NCI-H82 treated with DMSO at 0.1 percent for 48 hours (cell line): Measurements from ENCODE around the gene GPR55.

Source experiments
- DNase-seq: peaks from one replicate; lab custom pipeline; 2025; ENCODE audit not compliant: unreplicated experiment; lab: John Stamatoyannopoulos, UW

GPR55 gene

DNA sequence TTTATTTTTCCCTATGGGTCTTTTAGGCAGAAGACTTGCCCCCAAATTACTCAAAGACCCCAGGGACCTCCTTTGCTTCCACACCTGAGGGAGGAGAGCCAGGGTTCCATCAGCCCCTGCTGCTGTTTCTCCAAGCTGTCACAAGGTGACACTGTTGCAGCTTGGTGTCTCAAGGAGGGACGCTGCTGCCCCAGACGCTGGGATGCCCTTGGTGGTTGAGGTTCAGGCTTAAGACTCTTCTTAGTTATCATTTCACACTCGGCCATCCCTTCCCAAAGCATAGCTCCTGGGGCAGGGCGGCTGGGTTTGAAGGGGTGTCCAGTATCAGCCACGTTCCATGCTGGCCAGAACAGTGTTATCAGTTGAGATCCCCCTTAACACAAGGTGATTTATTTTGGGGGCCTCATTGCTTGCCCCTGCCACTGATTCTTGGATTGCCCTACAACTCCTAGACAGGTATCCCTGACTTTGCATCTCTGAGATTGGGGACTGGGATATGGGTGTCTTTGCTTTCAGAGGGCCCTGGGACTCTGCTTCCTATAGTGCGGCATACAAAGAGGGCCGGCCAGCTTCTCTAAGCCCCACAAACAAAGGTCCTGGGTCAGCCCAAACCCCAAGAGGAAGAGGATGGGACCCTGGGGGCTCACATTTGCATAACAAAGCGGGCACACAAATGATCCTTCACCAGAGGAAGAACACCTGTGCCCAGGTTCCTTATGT, 22.7 kb downstream of the GPR55 start:
- DNase-seq, result no peak

DNA sequence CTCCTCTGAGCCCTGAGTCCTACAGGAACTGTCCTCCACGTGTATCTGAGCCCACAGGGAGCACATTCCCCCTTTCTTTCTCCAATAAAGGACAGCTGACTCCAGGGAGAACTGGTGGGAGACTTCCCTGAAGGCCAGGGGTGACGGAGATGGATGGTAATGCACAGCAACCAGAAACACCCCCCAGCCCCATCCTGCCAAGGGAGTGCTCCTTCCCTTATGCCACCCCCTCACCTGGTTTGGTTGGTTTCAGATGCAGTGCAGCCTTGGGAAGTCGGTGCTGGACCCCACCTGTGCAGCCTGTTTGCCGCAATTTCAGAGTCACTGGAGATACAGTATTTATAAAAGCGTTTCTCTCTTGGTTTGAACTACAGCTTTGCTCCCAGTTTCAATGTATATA, 24.0 kb downstream of the GPR55 start:
- no peak for DNase-seq

DNA sequence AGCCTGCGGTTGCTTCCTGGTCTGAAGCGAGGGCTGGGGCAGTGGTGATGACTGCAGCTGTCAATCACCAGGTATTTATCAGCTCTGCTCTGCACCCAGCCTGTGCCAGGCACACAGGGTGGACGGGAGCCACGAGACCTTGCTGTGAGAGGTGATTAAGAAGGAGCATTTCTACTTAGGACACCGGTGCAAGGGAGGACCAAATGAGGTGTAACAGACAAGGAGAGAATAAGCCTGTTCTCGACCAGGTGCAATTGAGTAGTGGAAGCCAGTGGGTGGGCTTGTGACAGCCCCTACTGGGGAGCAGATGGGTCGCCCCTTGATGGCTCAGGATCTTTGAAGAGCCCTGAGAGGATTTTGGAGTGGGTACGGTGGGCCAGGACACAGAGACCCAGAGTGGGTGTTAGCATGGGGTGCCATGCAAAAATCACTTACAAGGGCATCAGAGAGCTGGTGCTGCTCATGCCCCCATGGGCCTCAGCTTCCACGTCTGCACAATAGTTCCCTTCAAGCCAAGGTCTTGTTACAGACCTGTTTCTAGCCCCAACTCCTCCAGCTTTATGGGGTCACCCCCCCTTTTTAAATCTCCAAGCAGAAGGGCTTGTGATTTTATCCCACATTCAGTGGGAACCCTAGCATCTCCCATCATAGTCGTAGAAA, 24.6 kb downstream of the GPR55 start:
- DNase-seq, result no peak

DNA sequence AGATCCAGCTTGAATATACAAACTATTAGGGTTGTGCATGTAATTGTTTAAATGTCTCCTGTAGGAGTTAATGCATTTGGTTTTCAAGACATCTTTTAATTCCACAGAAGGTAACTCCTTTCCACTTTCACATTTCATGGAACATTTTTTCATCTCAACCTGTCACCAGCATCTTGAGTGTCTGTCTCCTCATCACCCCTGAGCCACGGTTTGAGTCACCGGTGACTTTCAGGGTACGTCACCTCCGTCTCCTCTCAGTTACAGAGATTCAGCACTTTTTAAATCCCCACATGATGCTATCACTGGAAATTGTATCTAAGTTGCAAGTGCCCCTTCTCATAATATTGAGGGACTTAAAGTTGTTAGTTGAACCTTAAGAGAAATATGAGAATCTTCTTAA, 25.3 kb downstream of the GPR55 start:
- no peak for DNase-seq

DNA sequence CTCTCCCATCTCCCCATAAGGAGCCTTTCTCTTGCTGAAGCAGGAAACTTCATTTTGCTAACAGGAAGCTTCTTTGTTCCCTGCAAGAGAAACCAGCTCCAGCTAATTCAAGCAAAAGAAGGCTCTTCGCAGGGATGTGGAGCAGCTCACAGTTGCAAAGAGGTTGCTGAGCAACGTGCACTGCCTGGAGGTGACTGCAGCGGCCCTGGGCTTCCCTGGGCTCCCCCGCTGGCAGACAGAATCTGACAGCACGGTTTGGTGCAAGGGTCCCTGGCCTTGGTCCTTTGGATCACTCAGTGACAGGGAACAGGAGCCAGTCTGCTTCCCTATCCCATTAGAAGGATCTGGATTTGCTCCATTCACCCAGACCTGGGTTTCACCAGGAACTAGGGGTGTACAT, 25.8 kb downstream of the GPR55 start:
- no peak for DNase-seq

DNA sequence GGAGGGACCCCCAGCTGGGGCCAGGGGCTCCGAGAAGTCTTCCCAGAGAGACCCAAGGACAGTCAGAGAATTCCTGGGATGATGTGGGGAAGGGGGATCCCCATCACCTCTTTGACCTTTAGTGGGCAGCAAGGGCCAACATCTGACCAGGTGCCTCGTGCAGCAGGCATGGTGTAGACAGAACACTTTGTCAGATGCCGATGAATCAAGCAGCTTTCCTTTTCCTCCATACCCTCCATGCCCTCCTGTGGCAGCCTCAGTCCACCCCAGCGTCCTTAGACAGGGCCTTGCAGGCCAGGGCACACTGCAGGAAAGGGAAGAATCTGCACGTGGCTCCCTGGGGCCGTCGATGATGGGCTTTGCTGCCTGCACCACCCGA, 26.3 kb downstream of the GPR55 start:
- DNase-seq, result no peak

DNA sequence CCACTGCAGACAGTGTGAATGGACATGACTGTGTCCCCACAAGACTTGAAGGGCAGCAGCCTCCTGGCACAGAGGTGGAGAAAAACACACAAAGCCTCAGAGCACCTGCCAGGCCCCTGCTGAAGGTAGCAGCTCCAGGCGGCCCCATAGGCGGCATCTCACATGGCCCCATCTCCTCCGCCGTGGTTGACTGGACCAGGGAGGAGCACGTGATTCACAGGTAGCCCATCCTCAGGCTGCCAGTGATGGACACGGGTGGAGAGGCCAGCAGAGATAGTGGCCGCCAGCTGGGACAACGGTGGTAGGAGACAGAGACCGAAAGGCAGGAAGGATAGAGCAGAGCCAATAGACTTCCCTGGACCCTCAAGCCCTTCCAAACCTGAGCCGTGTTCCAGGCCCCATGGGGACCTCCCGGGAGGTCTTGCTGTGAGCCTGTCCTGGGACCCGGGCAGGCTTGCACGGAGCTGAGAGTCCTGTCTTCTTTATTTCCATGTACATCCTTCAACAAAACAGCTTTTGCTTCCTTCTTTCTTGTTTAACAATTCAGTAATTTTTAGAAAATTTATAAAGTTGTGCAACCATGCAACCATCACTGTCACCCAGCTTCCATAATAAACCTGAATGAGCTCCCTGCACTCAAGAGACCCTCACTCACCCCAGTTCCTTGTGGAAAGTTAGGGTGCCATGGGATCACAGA, 26.9 kb downstream of the GPR55 start:
- DNase-seq, result no peak

DNA sequence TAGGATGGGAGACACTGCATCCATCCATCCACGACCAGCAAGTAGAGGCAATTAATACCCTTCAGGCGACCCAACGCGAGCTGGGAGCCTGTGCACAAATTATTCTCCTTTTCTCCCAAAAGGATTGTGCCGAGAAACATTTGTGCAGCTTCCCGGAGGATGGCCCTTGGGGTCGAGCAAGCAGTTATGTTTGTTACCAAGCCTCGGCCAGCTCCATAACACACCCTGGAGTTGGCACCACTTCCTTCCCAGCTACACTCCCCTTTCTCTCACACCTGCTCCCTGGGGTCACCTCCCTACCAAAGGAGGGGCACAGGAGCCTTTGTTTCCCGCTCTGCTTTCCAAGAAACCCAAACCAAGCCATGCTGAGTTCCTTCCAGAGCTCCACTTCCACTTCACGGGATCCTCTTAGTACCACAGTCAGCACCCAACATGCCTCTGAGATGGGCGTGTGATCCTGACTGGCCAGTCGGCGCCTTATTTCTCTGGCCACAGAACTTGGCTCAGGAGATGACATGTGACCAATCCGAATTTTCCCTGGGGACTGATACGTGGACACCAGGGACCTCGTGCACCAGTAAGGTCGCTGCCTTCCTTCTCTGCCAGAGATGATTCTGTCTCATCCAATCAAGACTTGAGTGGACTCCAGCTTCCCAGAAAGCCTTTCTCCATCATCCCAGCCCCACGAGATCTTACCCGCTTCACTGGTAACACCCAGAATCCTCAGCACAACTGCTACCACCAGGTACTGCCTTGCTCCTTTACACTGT, 28.5 kb downstream of the GPR55 start:
- no peak for DNase-seq

DNA sequence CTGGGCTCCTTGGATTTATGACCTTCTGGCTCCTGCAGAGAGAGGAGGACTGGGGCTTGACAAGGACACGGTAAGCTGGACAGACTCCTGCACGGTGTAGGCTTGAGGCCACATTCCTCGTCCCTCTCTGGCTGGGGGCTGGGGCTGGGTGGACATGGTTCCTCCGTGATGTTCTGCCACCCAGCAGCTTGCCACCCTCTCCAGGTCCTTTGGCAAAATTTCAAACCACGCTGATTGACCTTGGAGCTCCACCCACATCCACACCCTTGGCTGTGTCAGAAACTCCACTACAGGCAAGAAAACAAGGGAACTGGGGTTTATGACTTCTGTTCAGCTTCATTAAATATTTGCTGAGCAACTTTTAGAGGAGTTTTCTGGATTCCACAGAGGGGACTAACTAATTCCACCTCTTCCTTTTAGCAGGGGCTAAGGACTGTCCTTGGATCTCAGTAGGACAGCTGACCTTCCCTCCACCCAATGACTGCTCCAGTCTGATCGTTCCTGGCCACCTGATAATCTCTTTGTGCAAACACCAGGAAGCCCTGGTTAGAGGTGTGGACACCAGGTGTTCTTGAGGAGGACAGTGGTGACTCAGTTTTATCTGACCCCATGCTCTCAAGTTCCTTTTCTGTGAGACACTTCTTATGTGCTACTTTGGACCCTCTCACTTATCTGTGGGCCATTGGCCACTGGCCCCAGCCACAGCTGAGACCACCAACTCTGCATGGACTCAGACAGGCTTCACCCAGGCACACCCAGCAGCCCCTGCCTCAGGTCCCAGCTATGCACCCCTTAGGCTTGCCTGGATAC, 29.3 kb downstream of the GPR55 start:
- no peak for DNase-seq

DNA sequence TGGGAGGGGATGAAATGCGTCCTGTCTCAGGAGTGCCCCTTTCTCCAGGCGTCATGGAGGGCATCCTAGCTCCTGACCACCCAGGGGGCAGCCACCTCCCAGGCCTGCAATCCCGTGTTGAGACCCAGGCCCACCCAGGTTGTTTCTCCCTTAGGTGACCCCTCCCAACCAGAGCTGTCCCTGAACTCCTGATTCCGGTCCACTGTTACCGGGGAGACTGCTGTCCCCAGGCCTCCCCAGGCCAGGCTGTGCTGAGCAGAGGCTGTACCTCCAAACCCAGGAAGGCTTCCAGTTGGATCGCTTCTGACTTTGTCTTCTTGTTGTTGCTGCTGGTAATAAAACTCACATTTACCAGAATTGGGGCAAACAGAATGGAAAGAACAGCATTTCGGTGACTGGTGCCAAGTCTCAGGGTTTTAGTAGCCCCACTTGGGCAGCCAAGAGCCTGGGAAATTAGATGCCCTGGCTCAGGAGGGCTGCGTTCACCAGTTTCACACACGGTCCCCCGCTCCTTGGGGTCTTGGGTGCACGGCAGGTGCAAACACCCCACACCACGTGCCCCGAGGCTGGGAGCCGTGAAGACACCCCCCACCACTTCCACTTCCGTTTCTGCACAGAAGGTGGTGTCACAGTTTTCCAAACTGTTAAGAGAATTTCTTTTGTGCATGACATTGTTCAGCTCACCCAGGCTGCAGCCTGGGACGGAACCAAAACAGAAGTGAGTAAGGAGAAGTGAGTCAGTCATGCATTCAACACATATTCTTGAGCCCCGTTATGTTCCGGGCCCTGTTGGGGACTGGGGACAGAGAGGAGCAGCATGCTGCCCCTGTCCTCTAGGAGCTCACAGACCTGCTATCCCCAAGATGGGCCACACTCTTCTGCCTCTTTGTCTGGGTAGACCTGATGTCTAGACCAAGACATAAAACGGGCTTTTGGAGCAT, 30.9 kb downstream of the GPR55 start:
- DNase-seq, result no peak

DNA sequence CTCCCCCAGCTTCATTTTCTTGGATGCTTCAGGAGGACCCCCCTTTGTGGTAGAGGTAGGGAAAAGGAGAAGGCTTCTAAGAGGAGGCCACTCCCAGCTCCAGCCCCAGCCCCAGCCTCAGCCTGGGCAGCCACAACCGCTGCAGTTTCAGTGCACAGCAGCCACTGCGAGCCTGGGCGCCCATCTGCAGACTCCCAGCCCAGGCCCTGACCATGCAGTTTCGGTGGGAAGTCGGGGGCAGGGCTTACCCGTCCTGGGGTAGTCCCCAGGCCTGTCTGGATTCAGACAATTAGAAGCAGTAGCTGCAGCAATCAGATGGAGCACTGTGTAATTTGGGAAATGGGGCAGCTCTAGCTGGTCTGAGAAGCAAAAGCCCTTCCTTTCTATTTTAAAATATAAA, 31.7 kb downstream of the GPR55 start:
- no peak for DNase-seq

DNA sequence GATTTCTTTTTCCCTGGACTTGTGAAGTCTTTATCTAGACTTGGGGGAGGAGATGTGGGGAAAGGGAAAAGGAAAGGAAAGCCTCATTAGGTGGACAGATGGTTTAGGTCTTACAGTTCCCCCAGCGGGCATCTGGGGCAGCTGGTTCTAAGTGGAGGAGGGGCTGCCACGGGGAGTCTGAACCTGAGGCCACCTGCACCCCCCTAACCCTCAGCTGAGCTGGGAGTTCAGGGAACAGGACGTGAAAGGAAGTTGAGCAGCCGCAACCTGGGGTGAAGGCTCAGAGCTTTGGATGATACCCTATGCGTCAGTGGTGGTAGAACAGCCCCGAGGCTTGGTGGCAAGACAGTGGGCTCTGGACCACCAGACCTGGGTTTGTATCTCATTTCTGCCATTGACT, 33.5 kb downstream of the GPR55 start:
- DNase-seq, result peak; percentile 61

DNA sequence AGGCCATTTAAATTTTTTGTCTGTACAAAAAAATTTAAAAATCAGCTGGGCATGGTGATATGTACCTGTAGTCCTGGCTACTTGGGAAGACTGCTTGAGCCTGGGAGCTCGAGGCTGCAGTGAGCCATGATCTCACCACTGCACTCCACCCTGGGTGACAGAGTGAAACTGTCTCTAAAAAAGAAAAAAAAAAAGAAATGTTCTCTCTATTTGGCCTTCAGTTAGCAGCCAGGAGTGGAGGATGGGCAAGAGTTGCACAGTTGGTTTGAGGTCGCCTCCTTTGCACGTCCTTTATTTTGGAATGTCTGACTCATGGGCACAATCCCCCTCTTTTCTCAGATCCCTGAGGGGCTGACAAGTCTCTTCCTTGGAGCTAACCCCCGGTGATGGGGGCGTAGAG, 34.0 kb downstream of the GPR55 start:
- no peak for DNase-seq

DNA sequence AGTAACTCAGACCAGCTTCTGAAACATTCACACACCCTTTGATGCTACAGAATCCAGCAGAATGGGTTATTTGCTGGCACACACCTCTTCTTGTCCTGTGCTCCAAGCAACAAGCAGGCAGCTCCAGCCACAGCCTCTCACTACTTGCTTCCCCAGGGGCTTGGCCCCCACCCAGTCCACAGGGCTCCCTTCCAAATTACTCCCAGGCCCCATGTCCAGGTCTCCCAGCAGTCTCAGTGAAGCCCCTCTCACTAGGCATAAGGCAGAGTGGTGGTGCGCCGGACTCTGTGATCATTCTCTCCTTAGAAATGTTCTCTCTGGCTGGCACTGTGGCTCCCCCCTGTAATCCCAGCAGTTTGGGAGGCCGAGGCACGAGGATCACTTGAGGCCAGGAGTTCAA, 34.4 kb downstream of the GPR55 start:
- no peak for DNase-seq

DNA sequence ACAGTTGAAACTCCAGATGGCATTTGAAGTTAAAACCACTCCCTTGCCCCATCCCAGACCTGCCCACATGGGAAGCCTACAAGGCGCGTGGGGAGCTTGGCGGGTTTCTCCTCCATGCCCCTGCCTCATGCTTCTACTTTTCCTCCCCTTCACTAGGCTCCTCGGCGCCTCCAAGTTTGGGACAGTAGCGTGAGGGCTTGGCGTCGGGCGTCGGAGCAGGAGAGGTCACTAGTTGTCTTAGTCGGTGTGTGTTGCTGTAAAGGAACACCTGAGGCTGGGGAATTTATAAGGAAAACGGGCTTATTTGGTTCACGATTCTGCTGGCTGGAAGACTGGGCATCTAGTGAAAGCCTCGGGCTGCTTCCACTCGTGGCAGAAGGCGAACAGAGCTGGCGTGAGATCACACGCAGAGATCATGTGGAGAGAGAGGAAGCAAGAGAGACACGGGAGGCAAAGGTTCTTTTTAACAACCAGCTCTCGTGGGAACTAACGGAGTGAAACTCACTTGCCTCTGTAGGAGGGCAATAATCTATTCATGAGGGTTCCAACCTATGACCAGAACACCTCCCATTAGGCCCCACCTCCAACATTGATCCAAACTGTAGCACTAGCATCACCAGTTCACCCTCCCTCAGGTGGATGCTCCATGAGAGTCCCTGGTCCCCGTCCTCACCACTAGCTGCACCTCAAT, 35.0 kb downstream of the GPR55 start:
- DNase-seq, result no peak

DNA sequence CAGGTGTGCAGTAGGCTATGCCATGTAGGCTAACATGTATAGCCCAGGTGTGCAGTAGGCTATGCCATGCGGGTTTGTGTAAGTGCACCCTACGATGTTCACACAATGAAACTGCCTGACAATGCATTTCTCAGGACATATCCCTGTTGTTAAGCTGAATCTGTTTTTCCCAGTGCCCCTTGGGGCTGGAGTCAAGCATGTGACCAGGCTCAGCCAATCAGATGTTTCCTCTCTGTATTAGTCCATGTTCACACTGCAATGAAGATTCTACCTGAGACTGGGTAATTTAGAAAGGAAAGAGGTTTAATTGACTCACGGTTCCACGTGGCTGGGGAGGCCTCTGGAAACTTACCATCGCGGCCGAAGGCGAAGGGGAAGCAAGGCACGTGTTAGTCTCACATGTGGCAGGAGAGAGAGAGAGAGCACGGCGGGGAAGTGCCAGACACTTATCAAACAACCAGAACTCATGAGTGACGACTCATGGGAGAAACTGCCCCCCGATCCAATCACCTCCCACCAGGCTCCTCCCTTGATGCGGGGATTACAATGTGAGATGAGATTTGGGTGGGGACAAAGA, 36.1 kb downstream of the GPR55 start:
- no peak for DNase-seq

DNA sequence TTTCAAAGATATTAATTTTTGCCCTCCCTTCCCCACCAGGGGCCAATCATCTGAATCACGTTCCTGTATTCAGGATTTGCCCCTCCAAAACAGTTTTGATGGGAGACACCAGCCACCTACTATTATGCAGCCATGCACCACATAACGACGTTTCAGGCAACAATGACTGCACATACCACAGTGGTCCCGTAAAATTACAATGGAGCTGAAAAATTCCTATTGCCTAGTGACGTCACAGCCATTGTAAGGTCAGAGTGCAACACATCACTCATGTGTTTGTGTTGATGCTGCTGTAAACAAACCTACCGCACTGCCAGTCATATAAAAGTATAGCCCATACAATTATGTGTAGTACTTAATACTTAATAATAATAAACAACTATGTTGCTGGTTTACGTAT, 37.7 kb downstream of the GPR55 start:
- DNase-seq, result no peak

DNA sequence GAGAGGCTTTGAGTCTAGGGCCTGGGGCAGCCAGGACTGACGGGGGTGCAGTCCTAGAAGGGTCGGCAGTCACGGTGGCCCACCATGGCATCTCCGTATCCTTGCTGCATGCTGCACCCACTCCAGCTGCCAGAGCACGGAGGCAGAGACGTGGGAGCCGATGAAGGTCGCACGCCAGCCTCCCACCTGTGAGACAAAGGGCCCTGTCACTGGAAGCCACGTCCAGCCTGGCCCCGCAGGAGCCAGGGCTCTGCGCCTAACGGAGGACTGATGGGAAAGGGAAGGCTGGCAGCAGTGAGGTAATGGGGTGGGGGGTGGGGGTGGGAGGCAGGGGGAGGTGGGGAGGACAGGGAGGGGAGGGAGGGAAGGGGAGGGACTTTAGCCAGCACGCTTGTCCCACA, 38.4 kb downstream of the GPR55 start:
- DNase-seq, result no peak

DNA sequence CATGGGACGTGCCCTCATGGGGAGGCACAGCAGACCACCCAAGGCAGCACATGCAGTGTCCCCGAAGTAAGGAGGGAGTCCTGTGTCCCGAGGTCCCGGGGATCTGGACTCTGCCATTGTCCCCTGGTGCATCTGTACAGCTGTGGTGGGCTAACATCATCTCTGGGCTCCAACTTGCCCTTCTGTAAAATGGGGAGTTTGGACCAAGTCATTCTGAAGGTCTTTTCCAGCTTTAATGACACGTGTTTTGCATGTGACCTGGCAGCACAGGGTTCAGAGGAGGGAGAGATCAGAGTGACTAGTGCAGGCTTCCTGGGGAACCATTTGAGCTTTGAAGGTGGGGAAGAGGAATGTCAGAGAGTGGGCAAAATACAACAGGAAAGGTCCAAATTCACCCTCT, 38.8 kb downstream of the GPR55 start:
- DNase-seq, result no peak
